Ureter (tissue), 1 donor: ENCODE results near the gene TMCO1. TPM values are rescaled to one million over a fixed set of nuclear protein-coding genes. Genes with fewer than 3 reads are reported as not detected.
"Not testable (repeated sequence)": the region's sequence is repeated elsewhere in the genome, so short reads cannot be mapped to it uniquely, and the experiment has no call there.

Source experiments
- DNase-seq: peaks from one replicate; pipeline ENCODE4 v3.0.0-alpha.2; 2020; ENCODE audit warnings: low spot score
- total RNA-seq: library from RNA; stranded (reverse); gene quantifications from one replicate; pipeline ENCODE4 v1.2.4, GENCODE V29; 2023
- donor health status: DM: yes; HTN: yes; CAD: no.

The TMCO1 gene
- total RNA-seq, 1 donor from 2014 or later: 92.4 TPM

- no peak for DNase-seq
Observed at GRCh38 chr1:165747632-165748447, 20.8 kb downstream of the TMCO1 start.

DNA sequence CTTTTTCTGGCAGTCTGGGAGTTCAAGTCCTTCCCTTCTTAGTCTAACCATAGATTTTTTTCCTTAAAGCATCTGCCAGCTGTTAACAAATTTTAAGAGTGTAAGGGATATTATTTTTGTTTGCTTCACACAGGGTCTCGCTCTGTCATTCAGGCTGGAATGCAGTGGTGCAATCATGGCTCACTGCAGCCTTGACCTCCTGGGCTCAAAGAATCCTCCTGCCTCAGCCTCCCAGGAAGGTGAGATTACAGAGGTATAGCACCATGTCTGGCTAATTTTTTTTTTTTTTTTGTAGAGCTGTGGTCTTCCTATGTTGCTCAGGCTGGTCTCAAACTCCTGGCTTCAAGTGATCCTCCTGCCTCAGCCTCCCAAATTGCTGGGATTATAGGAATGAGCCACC lies 23.8 kb downstream of the TMCO1 start:
- DNase-seq: not testable (repeated sequence)

GRCh38 chr1:165742194-165742593 lies 26.5 kb downstream of the TMCO1 start:
- no peak for DNase-seq

- no peak for DNase-seq
Observed at GRCh38 chr1:165738794-165739193, 29.9 kb downstream of the TMCO1 start.

GRCh38 chr1:165737196-165737595 lies 31.5 kb downstream of the TMCO1 start:
- DNase-seq: no peak

DNA sequence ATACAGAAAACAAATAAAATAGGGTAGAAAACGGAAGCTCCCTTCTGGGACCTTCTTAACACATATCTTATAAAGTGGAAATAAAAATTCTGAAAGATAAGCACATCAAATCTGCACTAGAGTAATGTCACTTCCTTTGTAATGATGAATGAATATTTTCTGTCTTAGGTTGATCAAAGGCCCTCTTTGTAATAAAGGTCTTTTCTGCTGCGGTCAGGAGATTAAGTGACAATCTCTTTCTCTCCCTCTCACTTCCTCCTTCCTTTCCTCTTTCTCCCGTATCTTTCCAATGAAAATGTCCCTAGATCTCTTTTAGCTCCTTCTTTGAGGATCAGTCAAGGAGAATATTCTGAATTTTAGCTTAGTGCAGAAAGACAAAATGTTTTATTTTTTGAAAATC lies 33.8 kb downstream of the TMCO1 start:
- no peak for DNase-seq

- DNase-seq: no peak
Observed at GRCh38 chr1:165726841-165727240, 41.8 kb downstream of the TMCO1 start.

DNA sequence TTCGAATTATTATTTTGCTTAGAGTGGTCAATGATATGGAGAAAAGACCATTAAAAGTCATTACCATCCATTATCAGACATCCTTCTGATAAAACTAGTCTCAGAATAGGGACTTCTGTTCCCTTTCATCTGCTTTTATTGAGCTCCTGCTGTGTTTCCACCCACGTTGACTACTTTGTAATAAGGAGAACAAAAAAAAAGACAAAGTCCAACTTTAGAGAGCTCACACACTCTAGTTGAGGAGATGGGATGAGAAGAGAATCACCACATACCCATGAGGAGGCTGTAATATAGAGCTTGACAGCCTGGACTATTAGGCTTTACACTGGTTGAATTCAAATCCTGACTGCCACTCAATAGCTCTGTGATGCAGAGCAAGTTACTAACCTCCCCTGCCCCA lies 42.5 kb downstream of the TMCO1 start:
- DNase-seq: no peak

DNA sequence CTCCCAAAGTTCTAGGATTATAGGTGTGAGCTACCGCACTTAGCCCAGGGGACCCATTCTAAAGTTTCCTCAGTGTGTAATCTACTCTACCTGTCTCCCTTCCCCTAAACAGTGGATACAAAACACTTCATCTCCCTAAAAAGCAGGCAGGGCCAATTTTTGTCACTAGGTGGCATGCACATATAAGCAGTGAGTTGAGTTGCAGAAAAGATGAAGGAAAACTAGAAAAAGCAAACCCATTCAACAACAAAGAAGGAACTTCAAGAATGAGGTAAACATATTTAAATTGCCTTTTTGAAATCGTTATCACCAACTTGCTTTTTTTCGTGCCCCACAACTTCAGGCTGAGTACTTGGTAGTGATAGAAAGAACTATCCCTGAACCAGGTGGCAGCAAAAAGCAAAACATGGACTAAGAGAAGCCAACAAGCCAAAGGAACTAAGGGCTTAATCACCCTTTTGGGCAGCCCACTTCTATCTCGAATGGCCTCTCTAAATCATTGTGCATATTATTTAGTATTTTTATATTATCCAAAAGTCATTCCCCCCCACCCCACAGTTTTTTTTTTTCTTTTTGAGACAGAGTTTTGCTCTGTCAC lies 50.7 kb downstream of the TMCO1 start:
- no peak for DNase-seq

- not testable (repeated sequence) for DNase-seq
Observed at GRCh38 chr1:165716265-165717051, 52.2 kb downstream of the TMCO1 start.

GRCh38 chr1:165712764-165713163 lies 55.9 kb downstream of the TMCO1 start:
- no peak for DNase-seq

GRCh38 chr1:165707984-165708706 lies 60.5 kb downstream of the TMCO1 start:
- DNase-seq: no peak

DNA sequence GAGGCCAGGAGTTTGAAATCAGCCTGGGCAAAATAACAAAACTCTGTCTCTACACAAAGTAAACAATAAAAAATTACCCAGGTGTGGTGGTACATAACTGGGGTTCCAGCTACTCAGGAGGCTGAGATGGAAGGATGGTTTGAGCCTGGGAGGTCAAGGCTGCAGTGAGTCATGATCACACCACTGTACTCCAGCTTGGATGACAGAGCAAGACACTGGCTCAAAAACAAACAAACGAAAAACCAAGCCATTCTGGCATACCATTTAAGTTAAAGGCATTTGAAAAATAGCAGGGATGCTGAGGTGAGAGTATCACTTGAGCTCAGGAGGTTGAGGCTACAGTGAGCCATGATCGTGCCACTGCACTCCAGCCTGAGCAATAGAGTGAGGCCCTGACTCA lies 65.0 kb downstream of the TMCO1 start:
- DNase-seq: no peak

DNA sequence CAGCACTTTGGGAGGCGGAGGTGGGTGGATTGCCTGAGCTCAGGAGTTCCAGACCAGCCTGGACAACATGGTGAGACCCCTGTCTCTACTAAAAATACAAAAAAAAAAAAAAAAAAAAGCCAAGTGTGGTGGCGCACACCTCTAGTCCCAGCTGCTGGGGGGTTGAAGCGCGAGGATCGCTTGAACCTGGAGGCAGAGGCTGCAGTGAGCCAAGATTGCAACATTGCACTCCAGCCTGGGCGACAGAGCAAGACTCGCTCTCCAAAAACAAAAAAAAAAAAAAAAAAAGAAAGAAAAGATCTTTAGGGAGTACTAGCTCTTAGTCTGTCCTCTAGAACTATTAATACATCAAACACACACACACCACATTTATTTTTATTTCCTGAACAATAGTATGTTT lies 66.7 kb downstream of the TMCO1 start:
- DNase-seq: not testable (repeated sequence)

GRCh38 chr1:165699577-165699976 lies 69.1 kb downstream of the TMCO1 start:
- DNase-seq: no peak

GRCh38 chr1:165698761-165699052 lies 70.0 kb downstream of the TMCO1 start:
- no peak for DNase-seq

GRCh38 chr1:165697881-165698760 lies 70.5 kb downstream of the TMCO1 start, which contains the start of gene ALDH9A1:
Gene ALDH9A1, minus strand, starts transcription at chr1:165698562. Its CDS starts 4 bp downstream, at chr1:165698558.
- peak; percentile 90 for DNase-seq

DNA sequence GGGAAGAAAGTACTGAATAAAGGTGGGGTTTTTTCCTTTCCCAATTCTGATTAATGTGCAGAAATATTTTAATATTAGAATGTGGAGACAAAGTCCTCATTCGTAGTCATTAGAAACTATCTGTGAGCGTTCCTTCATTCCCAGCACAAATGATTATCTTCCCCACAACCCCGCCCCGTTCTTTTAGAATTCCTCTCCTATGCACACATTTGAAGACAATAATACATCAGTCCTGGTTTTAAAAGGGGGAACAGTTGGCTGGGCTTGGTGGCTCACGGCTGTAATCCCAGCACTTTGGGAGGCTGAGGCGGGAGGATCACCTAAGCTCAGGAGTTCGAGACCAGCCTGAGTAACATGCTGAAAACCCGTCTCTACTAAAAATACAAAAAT lies 71.2 kb downstream of the TMCO1 start:
- no peak for DNase-seq

GRCh38 chr1:165696625-165697100 lies 72.0 kb downstream of the TMCO1 start:
- DNase-seq: no peak

DNA sequence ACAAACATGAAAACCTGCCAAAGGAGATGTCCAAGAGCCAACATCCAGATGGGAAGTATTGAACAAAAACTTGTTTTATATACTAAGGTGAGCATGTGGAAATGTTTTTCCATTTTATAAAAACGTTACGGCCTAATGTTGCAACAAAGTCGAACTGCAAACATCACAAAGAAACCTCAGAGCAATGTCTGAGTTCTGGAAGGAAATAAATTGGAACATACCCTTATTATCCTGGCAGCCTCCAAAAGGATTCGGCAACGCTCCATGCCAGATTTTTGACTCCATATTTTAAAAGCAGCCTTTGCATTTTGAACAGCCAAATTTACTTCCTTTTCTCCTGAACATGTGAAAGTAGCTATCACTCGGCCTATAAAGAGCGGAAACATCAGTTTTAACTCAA lies 73.6 kb downstream of the TMCO1 start:
- DNase-seq: no peak

GRCh38 chr1:165688046-165688445 lies 80.6 kb downstream of the TMCO1 start:
- no peak for DNase-seq
